Adrenal gland (tissue), 12 donors: ENCODE results near the gene KRT73. TPM values are rescaled to one million over a fixed set of nuclear protein-coding genes. Genes with fewer than 3 reads are reported as not detected.

ENCODE experiments used
- DNase-seq, 7 donors: peaks; one replicate each; pipeline ENCODE4 v3.0.0-alpha.2; 2019 to 2020
- H3K27ac ChIP-seq, 5 donors: fragments of 200-600 bp; sonication (generic) in 4 of 5; 1 replicate in 3 of 5; 2 replicates in 2 of 5; pipeline versions ENCODE4 v1.5.1 to v1.8.0; 2016 to 2020; ENCODE audit warnings: mild to moderate bottlenecking in 1 of 5
- H3K27me3 ChIP-seq: fragments of 200-600 bp; 2 replicates; pipeline ENCODE4 v1.8.0; 2021
- H3K36me3 ChIP-seq, 2 donors: fragments of 200-600 bp; replicated peaks in 1 of 2; 1 replicate in 1 of 2; 2 replicates in 1 of 2; pipeline versions ENCODE4 v1.5.1 to v1.8.0; 2018 to 2022
- H3K4me1 ChIP-seq, 2 donors: fragments of 200-600 bp; replicated peaks in 1 of 2; 1 replicate in 1 of 2; 2 replicates in 1 of 2; pipeline versions ENCODE4 v1.5.1 to v1.8.0; 2018 to 2021
- H3K4me3 ChIP-seq, 4 donors: fragments of 200-600 bp; sonication (generic) in 3 of 4; one replicate each; pipeline ENCODE4 v1.5.1; 2016 to 2018
- H3K9me3 ChIP-seq, 3 donors: fragments of 200-600 bp; sonication (generic) in 1 of 3; replicated peaks in 1 of 3; 1 replicate in 2 of 3; 2 replicates in 1 of 3; pipeline versions ENCODE4 v1.5.1 to v1.8.0; 2016 to 2021
- POLR2A ChIP-seq, 2 donors: fragments of 450-650 bp; IDR thresholded peaks; one replicate each; pipeline ENCODE4 v1.6.1; 2017; ENCODE audit warnings: antibody characterized with exemption in 2 of 2, mild to moderate bottlenecking in 2 of 2, moderate library complexity in 1 of 2
- WGBS, 4 donors: extraction: QIAGEN DNeasy Blood & Tissue Kit in 2 of 4; methylation state at CpG; one replicate each; pipeline versions ENCODE4 v1.1.5 to v1.1.7; 2013 to 2017; 5-methylcytosine and 5-hydroxymethylcytosine counted together
- intact Hi-C, 2 donors: fragments of 100-400 bp; cut with DNase I; formaldehyde crosslinking; loops; one replicate each; pipeline versions ENCODE4 v1.14.1 to v1.15.0; 2022 to 2023
- polyA plus RNA-seq, 3 donors: library from polyadenylated mRNA; stranded (reverse); fragments of 200-250 nt in 2 of 3; fragments of 350-450 nt in 1 of 3; fragmentation: Illumina TruSeq in 1 of 3; extraction: RNeasy Lipid Tissue Mini Kit (QIAGEN cat#74804) in 1 of 3; gene quantifications; one replicate each; pipeline ENCODE4 v1.2.3, GENCODE V29; 2013 to 2014
- total RNA-seq, 9 donors: library from RNA; depleted of rRNA in 4 of 9; stranded (reverse); fragments of >200 nt in 4 of 9; fragments of 120-200 nt in 1 of 9; fragmentation: NEBNext Ultra II Directional in 1 of 9; extraction: Animal tissue kit (Norgen Biotek cat#: 25700) in 1 of 9; gene quantifications; one replicate each; pipeline versions ENCODE4 v1.1.0 to v1.2.4, GENCODE V29; 2013 to 2023
- TF ChIP-seq, protein P1 (sequence below), 6 experiments: fragments of 450-650 bp in 4 of 6; fragments of 200-600 bp in 2 of 6; sonication (generic) in 1 of 6; IDR thresholded peaks; 1 replicate in 5 of 6; 2 replicates in 1 of 6; pipeline versions ENCODE4 v1.5.1 to v1.8.0; 2016 to 2021; ENCODE audit warnings: antibody characterized with exemption in 6 of 6, mild to moderate bottlenecking in 2 of 6, moderate library complexity in 1 of 6
- donor health status: healthy with polysubstance abuse.
- donor health status: Bipolar disorder and iron deficiency.
- donor health status: DM: yes; HTN: yes; CAD: no.
- donor health status: DM: no; HTN: no; CAD: no.
- donor health status: DM: no; HTN: no; CAD: no.
- donor health status: DM: yes; HTN: yes; CAD: no.

Gene KRT73
- total and polyA plus RNA-seq, 12 donors = 0.18 to 0.64 TPM; not detected in 10

DNA sequence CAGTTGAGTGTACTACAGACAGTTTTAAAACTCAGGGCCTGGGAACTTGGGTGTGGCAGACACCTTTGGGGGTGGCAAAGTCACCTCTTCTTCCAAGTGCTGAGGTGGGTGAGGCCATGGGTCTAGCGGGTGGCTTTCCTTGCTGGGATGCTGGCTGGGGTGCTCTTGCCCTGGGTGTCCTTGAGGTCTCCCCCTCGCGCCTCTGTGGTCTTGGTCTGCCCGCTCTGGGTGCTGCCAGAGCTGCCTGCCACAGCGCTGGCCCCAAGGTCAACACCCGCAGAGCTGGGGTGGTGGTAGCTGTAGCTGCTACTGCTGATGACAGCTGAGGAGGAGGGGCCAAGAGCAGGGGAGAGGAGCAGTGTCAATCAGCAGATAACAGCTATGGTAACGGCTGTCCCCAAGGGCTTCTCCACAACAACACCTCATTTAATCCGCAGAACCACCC lies 51.5 kb downstream of the KRT73 start:
- 44 to 56% (median 47%) methylated on average over 4 to 8 of the region's 8 CpGs for WGBS, 4 donors
- Histone ChIP-seq H3K4me3 (no peak overlapping the region), H3K4me1 (no peaks in the 10 kb centered on the region), H3K27me3 (no peaks in the 10 kb centered on the region), H3K27ac (no peak overlapping the region), H3K36me3 (no peaks in the 10 kb centered on the region), H3K9me3 (no peaks in the 10 kb centered on the region)
- no peak for TF ChIP-seq POLR2A (IDR thresholded peaks at IDR 0.05)
- TF ChIP-seq, protein P1, sequence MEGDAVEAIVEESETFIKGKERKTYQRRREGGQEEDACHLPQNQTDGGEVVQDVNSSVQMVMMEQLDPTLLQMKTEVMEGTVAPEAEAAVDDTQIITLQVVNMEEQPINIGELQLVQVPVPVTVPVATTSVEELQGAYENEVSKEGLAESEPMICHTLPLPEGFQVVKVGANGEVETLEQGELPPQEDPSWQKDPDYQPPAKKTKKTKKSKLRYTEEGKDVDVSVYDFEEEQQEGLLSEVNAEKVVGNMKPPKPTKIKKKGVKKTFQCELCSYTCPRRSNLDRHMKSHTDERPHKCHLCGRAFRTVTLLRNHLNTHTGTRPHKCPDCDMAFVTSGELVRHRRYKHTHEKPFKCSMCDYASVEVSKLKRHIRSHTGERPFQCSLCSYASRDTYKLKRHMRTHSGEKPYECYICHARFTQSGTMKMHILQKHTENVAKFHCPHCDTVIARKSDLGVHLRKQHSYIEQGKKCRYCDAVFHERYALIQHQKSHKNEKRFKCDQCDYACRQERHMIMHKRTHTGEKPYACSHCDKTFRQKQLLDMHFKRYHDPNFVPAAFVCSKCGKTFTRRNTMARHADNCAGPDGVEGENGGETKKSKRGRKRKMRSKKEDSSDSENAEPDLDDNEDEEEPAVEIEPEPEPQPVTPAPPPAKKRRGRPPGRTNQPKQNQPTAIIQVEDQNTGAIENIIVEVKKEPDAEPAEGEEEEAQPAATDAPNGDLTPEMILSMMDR (IDR thresholded peaks at IDR 0.05) = no peak
- DNase-seq = peak in 1 of 7 donors; percentile 3
- intact Hi-C loops = no loop called here

DNA sequence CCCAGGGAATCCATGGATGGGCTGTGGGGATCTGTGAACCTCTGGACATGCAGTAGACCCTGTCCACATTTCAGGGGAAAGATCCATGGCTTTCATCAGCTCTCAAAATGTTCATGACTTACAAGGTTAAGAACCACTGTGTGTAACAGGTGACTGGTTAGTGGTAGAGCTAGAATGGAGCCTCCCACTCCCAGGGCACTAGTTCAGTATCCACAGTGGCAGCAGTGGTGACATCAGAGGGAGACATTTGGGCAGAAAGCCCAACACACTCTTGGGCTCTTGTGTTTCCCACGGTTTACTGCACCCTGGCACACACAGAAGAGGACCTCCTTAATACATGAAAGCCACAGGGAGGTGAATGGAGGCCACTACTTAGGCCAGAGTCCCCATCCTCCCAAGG lies 53.8 kb downstream of the KRT73 start:
- TF ChIP-seq POLR2A (IDR thresholded peaks at IDR 0.05) = no peak
- TF ChIP-seq, protein P1 (IDR thresholded peaks at IDR 0.05) = no peak
- WGBS, 4 donors = 75 to 93% (median 83%) methylated on average over 1 of the region's 1 CpG; no CpG with 5 or more reads in 1 of the 4 donors
- H3K27ac ChIP-seq = no peak overlapping the region
- no peaks in the 10 kb centered on the region for H3K9me3 ChIP-seq
- H3K4me3 ChIP-seq = no peak overlapping the region
- no peaks in the 10 kb centered on the region for H3K4me1 ChIP-seq
- intact Hi-C loops = no loop called here
- no peak for DNase-seq
- no peaks in the 10 kb centered on the region for H3K36me3 ChIP-seq
- no peaks in the 10 kb centered on the region for H3K27me3 ChIP-seq

DNA sequence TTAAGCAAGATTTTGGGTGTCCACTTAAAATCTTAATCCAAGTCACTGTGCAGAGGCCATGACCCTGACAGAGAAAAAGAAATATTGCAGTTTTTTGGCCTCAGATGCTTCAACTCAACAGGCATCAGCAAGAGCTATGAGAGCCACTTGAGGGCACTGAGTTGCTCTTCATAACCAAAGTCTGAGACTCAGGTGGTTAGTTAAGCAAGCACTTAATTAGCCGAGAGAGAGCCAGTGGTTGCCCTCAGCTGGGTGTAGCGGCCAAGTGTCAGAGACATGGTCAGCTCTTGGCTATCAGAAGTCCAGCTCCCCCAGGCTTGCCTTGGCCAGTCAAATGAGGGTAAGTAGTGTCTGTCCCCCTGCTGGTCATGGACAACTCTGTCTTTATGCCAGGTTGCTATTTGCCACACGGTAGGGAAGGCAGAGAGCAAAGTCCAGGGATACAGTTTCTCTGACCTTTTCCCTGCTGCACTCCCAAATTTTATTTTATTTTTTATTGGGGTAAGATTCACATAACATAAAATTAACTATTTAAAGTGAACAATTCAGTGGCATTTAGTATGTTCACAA lies 56.4 kb downstream of the KRT73 start:
- Histone ChIP-seq H3K27me3 (no peaks in the 10 kb centered on the region), H3K9me3 (no peaks in the 10 kb centered on the region), H3K4me1 (no peaks in the 10 kb centered on the region), H3K4me3 (no peak overlapping the region), H3K36me3 (no peaks in the 10 kb centered on the region), H3K27ac (no peak overlapping the region)
- no peak for DNase-seq
- TF ChIP-seq, protein P1 (IDR thresholded peaks at IDR 0.05) = no peak
- intact Hi-C loops = no loop called here
- 69 to 81% (median 73%) methylated on average over 1 to 3 of the region's 3 CpGs for WGBS, 4 donors

DNA sequence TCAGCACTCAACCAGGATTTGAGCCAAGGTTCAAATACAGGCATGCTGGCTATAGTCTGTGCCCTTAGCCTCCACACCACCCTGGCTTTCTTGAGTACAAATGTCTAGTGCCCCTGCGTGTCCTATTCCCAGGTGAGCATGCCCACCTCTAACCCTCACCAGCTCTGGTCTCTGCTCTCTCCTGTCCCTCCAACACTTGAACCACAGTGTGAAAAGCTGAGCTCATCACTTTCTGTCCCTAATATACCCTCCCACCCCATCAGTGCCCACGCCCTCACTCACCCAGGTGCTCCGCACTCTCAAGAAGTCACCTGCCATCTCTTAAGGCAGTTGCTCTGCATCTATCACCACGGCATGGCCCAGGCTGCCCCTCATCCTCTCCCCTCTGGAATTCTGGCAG lies 58.4 kb downstream of the KRT73 start:
- no peak overlapping the region for H3K4me3 ChIP-seq
- WGBS, 4 donors = 81 to 84% (median 82%) methylated on average over 4 of the region's 4 CpGs
- DNase-seq = no peak
- TF ChIP-seq, protein P1 (IDR thresholded peaks at IDR 0.05) = no peak
- H3K36me3 ChIP-seq = no peaks in the 10 kb centered on the region
- no peaks in the 10 kb centered on the region for H3K4me1 ChIP-seq
- H3K27me3 ChIP-seq = no peaks in the 10 kb centered on the region
- H3K27ac ChIP-seq = no peak overlapping the region
- H3K9me3 ChIP-seq = no peaks in the 10 kb centered on the region
- intact Hi-C loops = no loop called here
